ENCODE results near the gene TSPEAR.

TSPEAR gene

DNA sequence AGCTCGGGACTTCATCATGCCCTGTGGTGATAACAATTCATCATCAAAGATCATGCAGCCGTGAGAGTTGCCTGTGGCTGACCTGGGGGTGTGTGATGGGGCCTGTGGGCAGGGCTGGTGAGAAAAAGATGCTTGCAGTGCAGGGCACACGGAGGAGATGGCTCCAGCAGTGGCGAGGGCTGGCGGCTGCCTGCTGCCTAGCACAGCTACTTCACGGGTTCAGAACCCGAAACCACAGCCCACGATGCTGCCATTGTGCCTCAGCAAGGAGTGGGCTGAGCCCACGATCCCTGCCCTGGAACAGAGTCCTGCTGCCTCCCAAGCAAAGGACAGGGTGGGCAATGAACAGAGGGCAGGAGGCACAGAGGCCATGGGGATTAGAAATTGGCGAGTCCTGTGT, 85.1 kb downstream of the TSPEAR start:
- Histone ChIP-seq H3K27me3 (peaks cover 0 to 27% of the 10 kb centered on the region in 2 donors), H3K4me3 (no peak overlapping the region), H3K36me3 (no peaks in the 10 kb centered on the region), H3K9me3 (peaks cover 7 to 33% (median 14%) of the 10 kb centered on the region in 3 donors), H3K4me1 (no peaks in the 10 kb centered on the region), H3K27ac (no peak overlapping the region)
- intact Hi-C loops (cut with DNase I; ENCODE audit: low total_unique reads) = no loop called here
- TF ChIP-seq, protein P1, sequence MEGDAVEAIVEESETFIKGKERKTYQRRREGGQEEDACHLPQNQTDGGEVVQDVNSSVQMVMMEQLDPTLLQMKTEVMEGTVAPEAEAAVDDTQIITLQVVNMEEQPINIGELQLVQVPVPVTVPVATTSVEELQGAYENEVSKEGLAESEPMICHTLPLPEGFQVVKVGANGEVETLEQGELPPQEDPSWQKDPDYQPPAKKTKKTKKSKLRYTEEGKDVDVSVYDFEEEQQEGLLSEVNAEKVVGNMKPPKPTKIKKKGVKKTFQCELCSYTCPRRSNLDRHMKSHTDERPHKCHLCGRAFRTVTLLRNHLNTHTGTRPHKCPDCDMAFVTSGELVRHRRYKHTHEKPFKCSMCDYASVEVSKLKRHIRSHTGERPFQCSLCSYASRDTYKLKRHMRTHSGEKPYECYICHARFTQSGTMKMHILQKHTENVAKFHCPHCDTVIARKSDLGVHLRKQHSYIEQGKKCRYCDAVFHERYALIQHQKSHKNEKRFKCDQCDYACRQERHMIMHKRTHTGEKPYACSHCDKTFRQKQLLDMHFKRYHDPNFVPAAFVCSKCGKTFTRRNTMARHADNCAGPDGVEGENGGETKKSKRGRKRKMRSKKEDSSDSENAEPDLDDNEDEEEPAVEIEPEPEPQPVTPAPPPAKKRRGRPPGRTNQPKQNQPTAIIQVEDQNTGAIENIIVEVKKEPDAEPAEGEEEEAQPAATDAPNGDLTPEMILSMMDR (IDR thresholded peaks at IDR 0.05) = no peak
- DNase-seq = no peak

DNA sequence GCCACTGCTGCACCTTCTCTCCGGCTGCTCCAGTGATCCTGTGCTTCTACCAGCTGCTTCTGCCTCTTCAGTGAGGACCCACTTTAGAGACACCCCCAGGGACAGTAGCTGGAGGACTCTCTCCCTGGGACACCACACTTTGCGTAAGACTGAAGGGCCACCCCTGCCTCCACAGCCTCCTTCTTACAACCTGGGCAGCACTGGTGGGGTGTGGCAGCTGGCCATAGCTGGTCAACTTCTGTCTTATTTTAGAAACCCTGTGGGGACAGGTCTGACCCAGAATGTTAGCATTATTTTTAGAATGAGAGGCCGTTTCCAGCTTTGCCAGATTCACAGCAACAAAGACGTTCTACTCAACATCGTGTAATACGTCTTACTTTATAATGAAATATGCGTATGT, 85.6 kb downstream of the TSPEAR start:
- no peak for DNase-seq
- no peaks in the 10 kb centered on the region for H3K36me3 ChIP-seq
- no peak overlapping the region for H3K4me3 ChIP-seq
- intact Hi-C loops (cut with DNase I; ENCODE audit: low total_unique reads) = no loop called here
- no peaks in the 10 kb centered on the region for H3K4me1 ChIP-seq
- no peak overlapping the region for H3K27ac ChIP-seq
- peaks cover 3 to 28% (median 9%) of the 10 kb centered on the region in 3 donors for H3K9me3 ChIP-seq
- TF ChIP-seq, protein P1 (IDR thresholded peaks at IDR 0.05) = no peak
- H3K27me3 ChIP-seq = peaks cover 0 to 27% of the 10 kb centered on the region in 2 donors

DNA sequence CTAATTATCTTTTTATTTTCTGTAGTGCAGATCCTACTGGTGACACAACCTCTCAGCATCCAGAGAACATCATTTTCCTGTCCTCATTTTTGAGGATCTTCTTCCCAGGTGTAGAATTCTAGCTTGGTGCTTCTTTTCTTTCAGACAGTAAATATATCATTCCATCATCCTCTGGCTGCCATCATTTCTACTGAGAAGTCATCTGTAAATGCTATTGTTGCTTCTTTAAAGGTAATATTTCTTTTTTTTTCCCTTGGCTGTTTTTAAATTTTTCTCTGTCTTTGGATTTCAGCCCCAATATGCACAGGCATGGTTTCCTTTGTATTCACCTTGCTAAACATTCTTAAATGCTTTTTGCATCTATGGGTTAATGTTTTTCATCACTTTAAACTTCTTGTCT, 87.8 kb downstream of the TSPEAR start:
- H3K36me3 ChIP-seq = no peaks in the 10 kb centered on the region
- intact Hi-C loops (cut with DNase I; ENCODE audit: low total_unique reads) = no loop called here
- DNase-seq = no peak
- no peak overlapping the region for H3K4me3 ChIP-seq
- H3K9me3 ChIP-seq = peaks cover 0 to 23% (median 3%) of the 10 kb centered on the region in 3 donors
- H3K4me1 ChIP-seq = no peaks in the 10 kb centered on the region
- H3K27ac ChIP-seq = no peak overlapping the region
- TF ChIP-seq, protein P1 (IDR thresholded peaks at IDR 0.05) = no peak
- H3K27me3 ChIP-seq = peaks cover 0 to 21% of the 10 kb centered on the region in 2 donors

DNA sequence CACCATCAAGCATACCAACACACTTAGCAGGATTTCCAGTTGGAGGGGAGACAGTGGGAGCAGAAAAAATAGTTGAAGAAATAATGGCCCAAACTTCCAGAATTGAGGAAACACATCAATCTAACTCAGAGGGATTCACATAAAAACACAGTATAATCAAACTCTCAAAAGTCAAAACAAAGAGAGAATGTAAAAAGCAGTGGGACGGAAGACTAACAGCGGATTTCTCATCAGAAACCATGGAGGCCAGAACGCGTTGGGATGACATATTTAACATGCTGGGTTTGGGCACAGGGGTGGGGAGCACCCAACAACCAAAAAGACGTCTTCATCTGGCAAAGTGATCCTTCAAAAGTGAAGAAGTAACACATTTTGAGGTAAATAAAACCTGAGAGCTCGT, 91.5 kb downstream of the TSPEAR start:
- no peak for DNase-seq
- Histone ChIP-seq H3K36me3 (no peaks in the 10 kb centered on the region), H3K27ac (no peak overlapping the region), H3K9me3 (peaks cover 0 to 23% (median 3%) of the 10 kb centered on the region in 3 donors), H3K4me1 (no peaks in the 10 kb centered on the region), H3K27me3 (peaks cover 0 to 13% of the 10 kb centered on the region in 2 donors), H3K4me3 (no peak overlapping the region)
- intact Hi-C loops (cut with DNase I; ENCODE audit: low total_unique reads) = no loop called here
- TF ChIP-seq, protein P1 (IDR thresholded peaks at IDR 0.05) = no peak

DNA sequence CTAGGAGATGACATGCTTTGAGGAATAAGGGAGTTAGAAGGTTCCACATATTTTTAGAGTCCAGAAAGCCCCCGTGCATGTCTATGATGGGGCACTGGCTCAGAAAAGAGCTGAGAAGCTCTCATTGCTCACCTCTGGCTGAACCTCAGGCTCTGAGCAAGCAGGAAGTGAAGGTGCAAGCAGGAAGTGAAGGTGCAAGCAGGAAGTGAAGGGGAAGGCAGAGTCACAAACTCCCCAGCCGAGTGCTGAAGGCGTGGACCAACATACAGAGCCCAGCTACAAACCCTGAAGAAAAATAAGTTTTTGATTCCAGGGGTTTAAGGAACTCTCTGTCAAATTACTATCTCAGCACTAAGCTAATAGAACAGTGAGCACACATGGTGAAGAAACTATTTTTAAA, 92.5 kb downstream of the TSPEAR start:
- Histone ChIP-seq H3K4me1 (no peaks in the 10 kb centered on the region), H3K27ac (no peak overlapping the region), H3K9me3 (peaks cover 0 to 14% (median 3%) of the 10 kb centered on the region in 3 donors), H3K4me3 (no peak overlapping the region), H3K27me3 (peaks cover 0 to 23% of the 10 kb centered on the region in 2 donors), H3K36me3 (no peaks in the 10 kb centered on the region)
- TF ChIP-seq, protein P1 (IDR thresholded peaks at IDR 0.05) = no peak
- intact Hi-C loops (cut with DNase I; ENCODE audit: low total_unique reads) = no loop called here
- DNase-seq = no peak

DNA sequence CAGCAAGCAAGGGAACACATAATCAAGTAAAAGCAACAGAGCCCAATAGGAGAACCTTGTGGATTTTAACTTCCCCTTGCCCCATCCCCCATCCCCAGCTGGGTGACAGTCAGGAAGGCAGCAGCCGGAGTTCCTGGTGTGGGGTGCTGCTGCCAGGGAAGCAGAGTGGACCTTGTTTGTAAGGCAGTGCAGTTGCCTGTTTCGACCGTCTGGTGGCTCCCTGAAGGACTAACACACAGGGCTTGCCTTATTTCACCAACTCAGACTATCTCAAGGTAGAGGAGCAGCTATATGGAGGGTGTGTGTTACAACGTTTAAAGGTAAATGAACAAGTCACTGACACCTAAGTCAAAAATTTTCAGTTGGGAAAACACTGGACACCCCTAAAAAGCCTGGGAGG, 92.9 kb downstream of the TSPEAR start:
- intact Hi-C loops (cut with DNase I; ENCODE audit: low total_unique reads) = no loop called here
- peak in 1 of 2 donors; percentile 55 for DNase-seq
- no peak overlapping the region for H3K4me3 ChIP-seq
- H3K27ac ChIP-seq = no peak overlapping the region
- H3K36me3 ChIP-seq = no peaks in the 10 kb centered on the region
- H3K4me1 ChIP-seq = no peaks in the 10 kb centered on the region
- H3K9me3 ChIP-seq = peaks cover 0 to 13% (median 3%) of the 10 kb centered on the region in 3 donors
- TF ChIP-seq, protein P1 (IDR thresholded peaks at IDR 0.05) = no peak
- peaks cover 0 to 27% of the 10 kb centered on the region in 2 donors for H3K27me3 ChIP-seq

All from tibial artery (tissue), 4 donors.